Activated naive CD4-positive, alpha-beta T cell treated with anti-CD3 and anti-CD28 coated beads for 36 hours (primary cell): Measurements from ENCODE around the gene TOR4A. TPM values are rescaled to one million over a fixed set of nuclear protein-coding genes. Genes with fewer than 3 reads are reported as not detected.
A peak's percentile ranks its signal among the peaks of the same experiment; 100 is the strongest.

ENCODE experiments used
- CTCF ChIA-PET: fragments of 350-600 bp; sonication (Branson Sonifier 250); formaldehyde crosslinking; loops from one replicate; lab custom pipeline; 2021; ENCODE audit warnings: antibody characterized with exemption; lab: Charles Lee
- DNase-seq: peaks from one replicate; pipeline ENCODE4 v3.0.0-alpha.2; 2020
- H3K27ac Mint-ChIP-seq: one replicate; pipeline ENCODE4 v1.8.0; 2021; ENCODE audit warnings: mild to moderate bottlenecking, mixed read lengths
- H3K27me3 Mint-ChIP-seq: one replicate; pipeline ENCODE4 v1.8.0; 2021; ENCODE audit warnings: low read depth, mixed read lengths
- H3K36me3 Mint-ChIP-seq: one replicate; pipeline ENCODE4 v1.8.0; 2021; ENCODE audit warnings: low read depth, mixed read lengths
- H3K4me1 Mint-ChIP-seq: one replicate; pipeline ENCODE4 v1.8.0; 2021; ENCODE audit warnings: low read depth, mixed read lengths
- H3K4me3 Mint-ChIP-seq: one replicate; pipeline ENCODE4 v1.8.0; 2021; ENCODE audit warnings: mild to moderate bottlenecking, moderate library complexity, mixed read lengths
- H3K9me3 Mint-ChIP-seq: one replicate; pipeline ENCODE4 v1.8.0; 2021; ENCODE audit warnings: mixed read lengths
- intact Hi-C: fragments of 100-400 bp; cut with micrococcal nuclease; formaldehyde crosslinking; loops from one replicate; pipeline ENCODE4 v1.15.1; 2023
- total RNA-seq, 2 experiments: library from RNA; stranded (reverse); gene quantifications; one replicate each; pipeline ENCODE4 v1.2.3, GENCODE V29; 2021

The TOR4A gene
- total RNA-seq: 1 to 10 TPM in 1 of 2 experiments, under 1 TPM in 1; 0.93 to 1.1 TPM

GRCh38 chr9:137277329-137278041 is at the start of gene TOR4A:
Gene TOR4A, plus strand, starts transcription at chr9:137277726. Its CDS starts 964 bp downstream, at chr9:137278690.
- DNase-seq: peak; percentile 61
- Mint-ChIP-seq H3K4me3 (peak within 1 kb of the TSS; percentile 59), H3K36me3 (no peaks in the 10 kb centered on the region), H3K27ac (no peak within 1 kb of the TSS), H3K9me3 (no peaks in the 10 kb centered on the region), H3K4me1 (peaks cover 11% of the 10 kb centered on the region), H3K27me3 (peaks cover 8% of the 10 kb centered on the region)
- CTCF ChIA-PET: interaction anchor here (1.7 kb wide), 1 partner anchor 9 kb away, joined by 6 read pairs; no protein-coding TSS in a partner anchor
- intact Hi-C loops: no loop called here

- H3K9me3 Mint-ChIP-seq: no peaks in the 10 kb centered on the region
- H3K27ac Mint-ChIP-seq: no peak overlapping the region
Measured at GRCh38 chr9:137227853-137228505, 49.5 kb upstream of the TOR4A start.

GRCh38 chr9:137228506-137228967 is 49.0 kb upstream of the TOR4A start:
- no peak for DNase-seq
- Mint-ChIP-seq H3K27me3 (peaks cover 2% of the 10 kb centered on the region), H3K27ac (no peak overlapping the region), H3K4me1 (peaks cover 6% of the 10 kb centered on the region), H3K4me3 (no peak overlapping the region), H3K36me3 (no peaks in the 10 kb centered on the region), H3K9me3 (no peaks in the 10 kb centered on the region)
- intact Hi-C loops: loop anchor here (10.0 kb wide), 1 partner anchor 344 kb away; the partner anchor contains the start of gene TRAF2
- CTCF ChIA-PET: interaction anchor here (0.7 to 2.9 kb wide), 6 partner anchors 8 to 199 kb away, joined by 3 to 22 read pairs (median 3); no protein-coding TSS in a partner anchor

More at GRCh38 chr9:137227853-137228505, 49.5 kb upstream of the TOR4A start:
- no peaks in the 10 kb centered on the region for H3K36me3 Mint-ChIP-seq
- no peak for DNase-seq
- intact Hi-C loops: loop anchor here (1.0 to 10.0 kb wide), 3 partner anchors 39 to 343 kb away; partner anchors contain the start of gene TRAF2
- CTCF ChIA-PET: interaction anchor here (0.7 to 2.9 kb wide), 10 partner anchors 8 to 199 kb away, joined by 3 to 22 read pairs (median 8); no protein-coding TSS in a partner anchor
- peaks cover 2% of the 10 kb centered on the region for H3K27me3 Mint-ChIP-seq
- peaks cover 7% of the 10 kb centered on the region for H3K4me1 Mint-ChIP-seq
- no peak overlapping the region for H3K4me3 Mint-ChIP-seq

- no peak for DNase-seq
- Mint-ChIP-seq H3K4me3 (no peak overlapping the region), H3K4me1 (peaks cover 3% of the 10 kb centered on the region), H3K27ac (no peak overlapping the region), H3K9me3 (no peaks in the 10 kb centered on the region), H3K27me3 (peaks cover 2% of the 10 kb centered on the region), H3K36me3 (no peaks in the 10 kb centered on the region)
- CTCF ChIA-PET: no interaction called here
- intact Hi-C loops: loop anchor here (10.0 kb wide), 1 partner anchor 344 kb away; the partner anchor contains the start of gene TRAF2
Measured at GRCh38 chr9:137228968-137229896, 48.3 kb upstream of the TOR4A start.

GRCh38 chr9:137229903-137230704 is 47.4 kb upstream of the TOR4A start:
- Mint-ChIP-seq H3K4me3 (no peak overlapping the region), H3K36me3 (no peaks in the 10 kb centered on the region), H3K9me3 (no peaks in the 10 kb centered on the region), H3K27me3 (peaks cover 2% of the 10 kb centered on the region), H3K27ac (no peak overlapping the region), H3K4me1 (peaks cover 6% of the 10 kb centered on the region)
- no peak for DNase-seq
- intact Hi-C loops: loop anchor here (10.0 kb wide), 1 partner anchor 345 kb away; the partner anchor contains the start of gene TRAF2
- CTCF ChIA-PET: interaction anchor here (1.9 kb wide), 1 partner anchor 112 kb away, joined by 5 read pairs; no protein-coding TSS in a partner anchor

- CTCF ChIA-PET: interaction anchor here (1.9 kb wide), 1 partner anchor 113 kb away, joined by 5 read pairs; no protein-coding TSS in a partner anchor
- no peak within 1 kb of the TSS for H3K27ac Mint-ChIP-seq
- no peaks in the 10 kb centered on the region for H3K9me3 Mint-ChIP-seq
- no peaks in the 10 kb centered on the region for H3K36me3 Mint-ChIP-seq
- DNase-seq: no peak
- peaks cover 2% of the 10 kb centered on the region for H3K27me3 Mint-ChIP-seq
- intact Hi-C loops: no loop called here
- no peak within 1 kb of the TSS for H3K4me3 Mint-ChIP-seq
- peaks cover 6% of the 10 kb centered on the region for H3K4me1 Mint-ChIP-seq
Measured at GRCh38 chr9:137230705-137231371, 46.7 kb upstream of the TOR4A start, which contains the start of gene SLC34A3. Gene SLC34A3, plus strand, starts transcription at chr9:137230901. Its CDS starts 802 bp downstream, at chr9:137231703.

GRCh38 chr9:137231372-137232039 is 46.0 kb upstream of the TOR4A start:
- Mint-ChIP-seq H3K9me3 (no peaks in the 10 kb centered on the region), H3K4me1 (peaks cover 7% of the 10 kb centered on the region), H3K27ac (no peak overlapping the region), H3K4me3 (no peak overlapping the region), H3K36me3 (no peaks in the 10 kb centered on the region), H3K27me3 (peaks cover 2% of the 10 kb centered on the region)
- DNase-seq: no peak
- CTCF ChIA-PET: interaction anchor here (1.9 kb wide), 1 partner anchor 113 kb away, joined by 5 read pairs; no protein-coding TSS in a partner anchor
- intact Hi-C loops: no loop called here

GRCh38 chr9:137232101-137232500 is 45.4 kb upstream of the TOR4A start:
- Mint-ChIP-seq H3K4me3 (no peak overlapping the region), H3K36me3 (no peaks in the 10 kb centered on the region), H3K27me3 (peaks cover 2% of the 10 kb centered on the region), H3K27ac (no peak overlapping the region), H3K4me1 (peaks cover 12% of the 10 kb centered on the region), H3K9me3 (no peaks in the 10 kb centered on the region)
- no peak for DNase-seq
- intact Hi-C loops: no loop called here
- CTCF ChIA-PET: no interaction called here

GRCh38 chr9:137232510-137232909 is 45.0 kb upstream of the TOR4A start:
- no peak for DNase-seq
- Mint-ChIP-seq H3K27ac (no peak overlapping the region), H3K27me3 (peaks cover 2% of the 10 kb centered on the region), H3K4me1 (peaks cover 10% of the 10 kb centered on the region), H3K4me3 (no peak overlapping the region), H3K36me3 (no peaks in the 10 kb centered on the region), H3K9me3 (no peaks in the 10 kb centered on the region)
- intact Hi-C loops: no loop called here
- CTCF ChIA-PET: interaction anchor here (0.9 kb wide), 1 partner anchor 19 kb away, joined by 3 read pairs; the partner anchor contains the start of gene STPG3
